GM21515 (cell line): ENCODE results near the gene FXN.
A peak's percentile ranks its signal among the peaks of the same experiment; 100 is the strongest.
"Not testable (repeated sequence)": the region's sequence is repeated elsewhere in the genome, so short reads cannot be mapped to it uniquely, and the experiment has no call there.

ENCODE experiments used
- ATAC-seq: cut with Tn5 transposase; IDR thresholded peaks from one replicate; pipeline ENCODE4 v1.9.1; 2021; ENCODE audit not compliant: unreplicated experiment

The FXN gene

DNA sequence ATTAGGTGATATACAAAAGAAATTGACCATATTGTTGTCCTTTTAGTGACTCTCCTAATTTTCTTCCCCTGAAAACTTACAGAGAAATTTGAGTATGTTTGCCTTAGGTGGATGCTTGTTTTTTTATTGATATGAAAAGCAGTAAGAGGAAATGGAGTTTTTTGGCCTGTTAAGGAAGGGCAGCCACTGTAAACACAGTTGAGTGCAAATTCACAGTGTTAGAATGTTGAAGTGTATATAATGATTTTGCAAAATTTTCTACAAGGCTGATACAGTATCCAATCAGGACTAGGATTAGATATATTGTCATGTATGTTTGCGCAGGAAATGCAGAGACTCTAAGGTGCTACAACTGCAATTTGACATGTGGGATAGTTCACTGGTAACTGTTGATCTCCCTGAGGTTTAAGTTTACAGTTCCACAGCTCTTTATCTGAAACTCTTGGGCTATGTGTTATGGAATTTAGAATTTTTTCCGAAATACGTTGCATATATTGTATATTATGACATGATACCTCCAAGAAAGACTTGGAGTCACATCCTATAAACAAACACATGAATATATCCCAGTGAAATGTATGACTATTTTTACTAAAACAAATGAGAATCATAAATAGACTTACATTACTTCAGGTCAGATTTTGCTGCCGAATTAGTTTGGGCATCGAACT, 62.5 kb downstream of the FXN start:
- ATAC-seq: no peak

- ATAC-seq: not testable (repeated sequence)
These were observed 67.9 kb downstream of the FXN start for GRCh38 chr9:69103348-69103996.

DNA sequence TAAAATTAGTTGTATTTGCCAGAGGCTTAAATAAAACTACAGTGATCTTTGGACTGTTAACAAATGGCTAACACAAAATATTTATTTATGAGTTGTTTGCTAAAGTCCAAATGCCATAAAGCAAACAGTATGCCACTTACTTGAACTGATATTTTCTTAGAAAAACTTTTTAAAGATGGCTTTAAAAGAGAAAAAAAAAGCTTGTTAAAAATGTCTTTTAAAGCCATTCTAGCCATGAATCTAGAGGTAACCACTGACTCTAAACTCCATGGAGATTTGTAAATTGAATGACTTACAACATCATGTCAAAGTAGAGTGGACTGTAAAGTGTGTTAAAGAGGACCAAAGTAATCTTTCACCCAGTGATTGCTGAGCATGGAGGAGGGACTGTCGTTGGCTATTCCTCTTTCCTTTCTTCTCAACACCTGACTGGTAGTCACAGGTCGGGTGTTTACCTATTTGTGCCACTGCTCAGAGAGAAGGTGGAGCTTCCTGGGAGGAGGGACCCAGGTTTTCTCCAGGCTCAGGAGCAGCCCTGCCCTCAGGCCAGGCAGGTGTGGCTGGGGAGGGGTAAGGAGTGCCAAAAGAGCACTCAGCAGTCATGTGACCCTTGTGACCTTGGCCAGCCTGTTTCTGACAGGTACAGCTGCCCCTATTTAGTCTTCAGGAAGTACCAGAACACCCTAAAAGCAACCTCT, 69.4 kb downstream of the FXN start:
- ATAC-seq: no peak

DNA sequence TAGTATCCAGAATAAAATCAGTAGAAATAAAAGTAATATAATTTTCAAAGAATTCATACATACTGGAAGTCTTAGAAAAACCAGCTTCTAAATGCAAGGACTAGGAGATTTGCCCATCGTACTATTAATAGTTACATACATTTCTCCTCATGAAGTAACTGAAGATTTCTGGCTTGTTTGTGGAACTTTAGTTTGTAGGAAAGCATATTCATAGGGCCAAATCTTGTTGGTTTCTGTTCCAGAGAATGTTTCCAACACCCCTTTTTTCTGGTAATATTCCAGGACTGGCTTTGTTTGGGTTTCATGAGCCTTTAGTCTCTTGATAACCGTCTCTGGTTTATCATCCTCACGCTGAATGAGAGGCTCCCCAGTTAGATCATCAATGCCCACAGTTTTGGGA, 72.2 kb downstream of the FXN start:
- ATAC-seq: no peak

- ATAC-seq: not testable (repeated sequence)
These were observed 73.2 kb downstream of the FXN start for GRCh38 chr9:69108706-69109105.

GRCh38 chr9:69109152-69109551, 73.6 kb downstream of the FXN start:
- ATAC-seq: no peak

- ATAC-seq: not testable (repeated sequence)
These were observed 77.1 kb downstream of the FXN start for GRCh38 chr9:69112646-69113045.

DNA sequence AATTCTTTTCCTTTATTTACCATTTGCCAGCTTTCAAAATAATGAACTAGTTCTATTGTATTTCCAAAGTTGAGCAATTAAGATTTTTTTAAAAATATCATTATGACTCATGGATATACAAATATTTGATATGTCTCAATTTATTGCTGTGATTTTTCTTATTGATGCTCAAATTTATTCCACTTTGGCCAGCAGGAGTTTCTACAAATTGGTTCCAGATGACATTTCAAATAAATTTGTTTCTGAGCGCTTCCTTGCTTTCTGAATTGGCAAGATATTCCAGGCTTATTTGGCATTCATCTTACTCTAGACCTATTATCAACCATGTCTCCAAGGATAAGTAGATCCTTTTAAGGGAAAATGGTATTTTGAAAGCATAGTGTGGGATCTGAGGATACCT, 80.1 kb downstream of the FXN start:
- ATAC-seq: no peak

DNA sequence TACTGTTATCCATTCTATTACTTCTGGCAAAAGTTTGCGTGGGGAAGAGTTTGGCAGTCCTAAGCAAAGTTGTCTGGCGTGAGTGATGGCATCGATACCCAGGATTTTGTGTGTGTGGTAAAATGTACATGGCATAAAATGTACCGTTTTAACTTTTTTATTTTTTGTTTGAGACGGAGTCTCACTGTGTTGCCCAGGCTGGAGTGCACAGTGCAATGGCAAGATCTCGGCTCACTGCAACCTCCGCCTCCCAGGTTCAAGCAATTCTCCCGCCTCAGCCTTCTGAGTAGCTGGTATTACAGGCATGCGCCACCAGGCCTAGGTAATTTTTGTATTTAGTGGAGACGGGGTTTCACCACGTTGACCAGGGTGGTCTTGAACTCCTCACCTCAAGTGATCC, 83.1 kb downstream of the FXN start:
- ATAC-seq: no peak

- no peak for ATAC-seq
These were observed 85.0 kb downstream of the FXN start for GRCh38 chr9:69120380-69121154.

DNA sequence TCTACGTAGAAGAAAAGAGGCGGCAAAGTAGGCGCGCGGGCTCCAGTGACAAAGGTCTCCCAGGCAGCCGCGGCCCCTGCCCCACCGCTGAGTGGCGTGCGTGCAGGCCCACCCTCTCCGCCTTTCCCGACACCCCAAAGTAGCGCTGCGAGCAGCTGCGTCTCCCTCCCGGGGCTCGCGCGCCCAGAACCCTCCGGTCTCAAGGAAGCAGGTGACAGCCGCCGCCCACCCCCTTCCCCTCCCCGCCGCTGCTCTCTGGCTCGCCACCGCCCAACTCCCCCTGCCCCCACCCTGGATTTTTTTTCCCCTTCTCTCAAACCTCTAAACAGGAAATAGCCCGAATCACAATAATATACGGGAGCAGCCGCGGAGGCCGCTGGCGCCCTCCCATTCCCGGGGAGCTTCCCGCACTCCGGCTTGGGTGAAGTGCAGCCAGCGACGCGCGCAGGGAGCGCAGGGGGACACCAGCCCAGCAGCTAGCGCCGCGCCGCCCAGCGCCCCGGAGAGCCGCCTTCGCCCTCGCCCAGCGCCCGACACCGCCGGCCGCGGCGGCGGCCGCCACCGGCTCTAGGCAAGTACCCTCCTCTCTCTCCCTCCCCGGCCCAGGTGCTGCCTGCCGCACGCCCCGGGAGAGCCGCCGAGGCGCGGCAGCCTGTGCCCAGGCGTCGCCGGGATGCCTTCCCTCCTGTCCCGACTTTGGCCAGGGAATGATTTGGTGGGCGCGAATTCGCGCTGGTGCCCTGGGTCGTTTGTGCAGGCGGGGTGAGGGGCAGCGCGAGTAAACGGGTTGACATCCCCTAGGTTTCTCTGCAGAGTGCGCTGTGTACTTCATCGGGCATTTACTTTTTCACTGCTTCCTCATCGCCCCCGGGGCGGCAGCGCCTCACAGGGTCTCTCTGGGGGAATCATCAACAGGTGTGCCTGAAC, 85.9 kb downstream of the FXN start:
- peak; percentile 71 for ATAC-seq

GRCh38 chr9:69122082-69122548, 86.6 kb downstream of the FXN start:
- peak; percentile 62 for ATAC-seq

DNA sequence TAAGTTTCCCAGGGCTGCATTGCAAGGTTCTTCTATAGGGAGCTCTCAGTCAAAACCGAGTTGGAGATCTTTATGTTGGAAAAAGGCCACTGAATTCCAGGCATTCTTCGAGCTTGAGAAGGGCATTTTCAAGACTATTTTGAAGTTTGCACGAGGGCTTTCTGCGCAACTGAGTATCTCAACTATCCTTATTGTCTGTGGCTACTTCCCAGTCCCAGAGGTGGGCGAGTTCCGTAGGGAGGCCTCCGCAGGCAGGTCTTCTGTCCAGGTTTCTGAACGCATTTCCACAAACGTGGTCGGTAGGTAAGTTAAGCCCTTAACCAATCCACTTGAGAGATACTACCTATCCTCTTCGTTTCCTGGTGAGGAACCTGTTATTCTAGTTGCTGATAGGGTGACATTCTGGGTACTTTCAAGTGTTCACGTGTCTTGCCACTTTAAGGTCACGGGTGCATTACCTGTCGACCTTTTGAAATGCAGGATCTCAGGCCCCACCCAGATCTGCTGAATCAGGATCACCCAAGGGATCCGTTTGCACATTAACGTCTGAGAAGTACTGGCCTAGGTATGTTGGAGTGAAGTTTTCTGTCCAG, 87.1 kb downstream of the FXN start:
- ATAC-seq: no peak

DNA sequence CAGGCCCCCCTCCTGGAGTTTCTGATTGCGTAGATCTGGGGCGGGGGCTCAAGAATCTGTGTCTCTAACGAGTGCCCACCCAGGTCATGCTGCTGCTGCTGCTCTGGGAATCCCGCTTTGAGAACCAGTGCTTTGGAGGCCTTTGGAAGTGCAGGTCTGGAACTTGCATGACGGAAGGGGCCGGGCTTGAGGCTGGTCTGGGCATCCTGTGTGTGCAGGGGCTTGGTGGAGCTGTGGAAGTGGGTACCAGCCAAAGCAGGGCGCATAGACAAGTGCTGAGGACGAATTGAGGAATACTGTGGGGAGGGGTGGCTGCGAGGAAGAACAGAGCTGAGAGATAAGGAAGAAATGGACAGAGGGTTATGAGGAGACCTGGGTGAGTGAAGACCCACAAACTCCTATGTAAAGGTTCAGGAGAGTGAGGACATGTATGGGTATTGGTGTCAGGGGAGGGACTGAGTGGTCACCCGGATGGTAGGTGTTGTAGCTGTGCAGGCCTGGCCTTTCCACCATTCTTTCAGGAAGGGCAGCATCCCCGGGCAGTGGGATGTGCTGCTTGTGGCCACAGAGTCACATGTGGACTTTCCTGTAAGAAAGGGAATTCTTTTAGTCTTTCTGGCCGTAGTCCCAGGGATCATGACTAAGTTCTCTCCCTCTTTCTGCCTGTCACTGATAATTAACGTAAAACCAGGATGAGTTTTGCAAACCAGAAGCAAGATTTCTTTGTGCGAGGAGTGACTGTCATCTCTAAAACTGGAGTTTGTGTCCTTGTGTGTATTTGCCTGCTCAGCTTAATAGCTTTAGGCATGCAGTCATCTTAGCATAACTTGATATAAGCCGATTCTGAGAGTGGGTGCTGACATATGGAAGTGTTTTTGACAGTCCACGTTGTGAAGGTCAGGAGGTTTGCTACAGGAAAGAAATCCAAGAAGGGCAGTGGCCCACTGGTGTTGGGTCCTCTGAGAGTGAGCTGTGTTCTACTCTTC, 95.2 kb downstream of the FXN start:
- ATAC-seq: no peak

GRCh38 chr9:69131682-69132081, 96.1 kb downstream of the FXN start:
- no peak for ATAC-seq

GRCh38 chr9:69132361-69132760, 96.8 kb downstream of the FXN start:
- no peak for ATAC-seq

DNA sequence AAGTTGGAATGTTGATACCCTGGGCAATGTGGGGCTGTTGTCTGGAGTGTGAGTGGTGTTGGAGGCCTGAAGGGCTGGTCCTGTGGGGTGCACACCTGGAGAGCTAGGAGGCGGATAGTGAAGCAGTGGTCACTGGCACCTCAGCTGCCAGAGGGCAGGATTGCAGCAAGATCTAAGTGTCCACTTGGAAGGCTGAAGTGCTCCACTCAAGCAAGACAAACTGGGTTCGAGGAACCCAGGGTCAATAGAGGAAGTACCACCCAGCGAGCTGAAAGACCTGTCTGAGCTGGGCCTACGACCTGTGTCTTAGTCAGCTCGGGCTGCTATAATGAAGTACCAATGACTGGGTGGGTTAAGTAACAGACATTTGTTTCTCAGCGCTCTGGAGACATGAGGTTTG, 98.9 kb downstream of the FXN start:
- ATAC-seq: no peak

DNA sequence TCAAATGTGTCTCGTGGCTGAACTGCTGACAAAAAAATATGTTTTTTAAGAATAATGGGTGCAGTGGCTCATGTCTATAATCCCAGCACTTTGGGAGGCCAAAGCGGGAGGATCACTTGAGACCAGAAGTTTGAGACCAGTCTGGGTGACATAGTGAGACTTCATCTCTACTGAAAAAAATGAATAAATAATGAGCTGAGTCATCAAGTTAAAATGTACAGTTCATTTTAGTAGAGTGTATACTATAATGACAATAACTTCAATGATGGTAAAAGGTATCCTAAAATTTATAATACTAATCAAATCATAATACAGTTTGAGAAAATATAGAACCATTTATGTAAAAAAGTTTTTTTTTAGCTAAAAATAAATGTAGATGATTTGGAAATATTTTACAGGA, 100.6 kb downstream of the FXN start:
- ATAC-seq: no peak

DNA sequence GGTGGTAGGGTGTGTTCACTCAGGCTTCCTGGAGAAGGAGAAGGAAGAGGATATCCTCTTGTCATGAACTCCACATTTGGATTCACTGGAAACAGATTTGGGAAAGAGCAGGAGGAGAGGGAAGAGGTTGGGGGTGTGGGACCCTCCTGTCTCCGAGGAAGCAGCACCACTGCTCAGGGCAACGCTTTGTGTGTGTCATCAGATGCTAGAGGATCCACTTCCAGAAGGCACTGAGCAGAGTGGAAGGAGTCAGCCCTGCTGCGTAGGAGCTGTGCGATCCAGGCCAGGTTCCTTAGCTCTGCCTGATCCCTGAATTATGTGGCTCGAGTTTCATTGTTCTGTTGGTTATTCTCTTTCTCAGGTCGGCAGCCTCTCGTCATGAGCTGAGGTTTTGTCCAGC, 101.2 kb downstream of the FXN start:
- ATAC-seq: no peak
